Skeletal muscle tissue (tissue), 4 donors: ENCODE results near the gene SLC28A3. TPM values are rescaled to one million over a fixed set of nuclear protein-coding genes. Genes with fewer than 3 reads are reported as not detected.

ENCODE experiments used
- H3K27ac ChIP-seq: one replicate; pipeline ENCODE4 v1.7.0; 2013; ENCODE audit warnings: mild to moderate bottlenecking, low read depth, low read length, inconsistent platforms
- H3K27me3 ChIP-seq, 3 donors: one replicate each; pipeline ENCODE4 v1.7.0; 2013; ENCODE audit warnings: low read length in 3 of 3; ENCODE audit not compliant: control insufficient read depth in 3 of 3, insufficient read depth in 3 of 3
- H3K36me3 ChIP-seq, 3 donors: one replicate each; pipeline ENCODE4 v1.7.0; 2013; ENCODE audit warnings: low read length in 3 of 3; ENCODE audit not compliant: control insufficient read depth in 3 of 3, insufficient read depth in 3 of 3
- H3K4me1 ChIP-seq, 3 donors: one replicate each; pipeline ENCODE4 v1.7.0; 2013; ENCODE audit warnings: low read length in 3 of 3, mild to moderate bottlenecking in 3 of 3; ENCODE audit not compliant: control insufficient read depth in 3 of 3, insufficient read depth in 3 of 3
- H3K4me3 ChIP-seq, 3 donors: one replicate each; pipeline ENCODE4 v1.7.0; 2013; ENCODE audit warnings: low read length in 3 of 3
- H3K9ac ChIP-seq, 3 donors: one replicate each; pipeline ENCODE4 v1.7.0; 2013; ENCODE audit warnings: low read length in 3 of 3, mild to moderate bottlenecking in 3 of 3, moderate library complexity in 2 of 3, low read depth in 1 of 3
- H3K9me3 ChIP-seq, 3 donors: one replicate each; pipeline ENCODE4 v1.7.0; 2013; ENCODE audit warnings: low read length in 3 of 3; ENCODE audit not compliant: control insufficient read depth in 3 of 3
- total RNA-seq: library from RNA; depleted of rRNA; stranded (reverse); fragments of >200 nt; gene quantifications from one replicate; pipeline ENCODE4 v1.2.3, GENCODE V29; 2014
- donor health status: Osteomylitis.

The SLC28A3 gene
- total RNA-seq, 1 donor from 2014 or later, result not detected

- H3K27me3 ChIP-seq, result no peaks in the 10 kb centered on the region
- H3K9me3 ChIP-seq, result no peaks in the 10 kb centered on the region
- no peak overlapping the region for H3K9ac ChIP-seq
- H3K4me1 ChIP-seq, result no peaks in the 10 kb centered on the region
- H3K36me3 ChIP-seq, result no peaks in the 10 kb centered on the region
- H3K27ac ChIP-seq, result no peak overlapping the region
- H3K4me3 ChIP-seq, result no peak overlapping the region
Measured at GRCh38 chr9:84229191-84229590, 111.4 kb downstream of the SLC28A3 start.

GRCh38 chr9:84228130-84228720, 112.3 kb downstream of the SLC28A3 start:
- Histone ChIP-seq H3K36me3 (no peaks in the 10 kb centered on the region), H3K9ac (no peak overlapping the region), H3K27ac (no peak overlapping the region), H3K9me3 (no peaks in the 10 kb centered on the region), H3K27me3 (no peaks in the 10 kb centered on the region), H3K4me3 (no peak overlapping the region), H3K4me1 (no peaks in the 10 kb centered on the region)

GRCh38 chr9:84226126-84226525, 114.4 kb downstream of the SLC28A3 start:
- no peaks in the 10 kb centered on the region for H3K9me3 ChIP-seq
- no peaks in the 10 kb centered on the region for H3K36me3 ChIP-seq
- no peak overlapping the region for H3K27ac ChIP-seq
- H3K9ac ChIP-seq, result no peak overlapping the region
- H3K4me1 ChIP-seq, result no peaks in the 10 kb centered on the region
- no peak overlapping the region for H3K4me3 ChIP-seq
- H3K27me3 ChIP-seq, result no peaks in the 10 kb centered on the region
